ENCODE results near the gene WWC2.

WWC2 gene

DNA sequence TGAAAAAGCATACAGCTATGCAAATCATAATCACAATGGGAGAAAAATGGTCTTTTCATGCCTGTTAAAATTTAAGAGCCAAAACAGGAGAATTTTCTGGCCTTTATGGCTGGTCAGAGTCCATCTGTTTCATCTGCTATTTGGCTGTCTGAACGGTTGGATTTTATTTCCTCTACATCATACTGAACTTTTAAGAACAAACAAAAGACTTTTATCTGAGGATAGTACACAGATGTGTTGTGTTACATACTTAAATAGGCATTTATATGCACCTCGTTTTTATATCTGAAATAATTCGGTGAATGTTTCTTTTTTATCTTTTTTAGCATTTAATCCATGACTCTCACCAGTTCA is 18.0 kb upstream of the WWC2 start:
- H3K9ac ChIP-seq (ENCODE audit: low read depth, low read length): no peak overlapping the region
- H3K27ac ChIP-seq (ENCODE audit: low read length): no peak overlapping the region

DNA sequence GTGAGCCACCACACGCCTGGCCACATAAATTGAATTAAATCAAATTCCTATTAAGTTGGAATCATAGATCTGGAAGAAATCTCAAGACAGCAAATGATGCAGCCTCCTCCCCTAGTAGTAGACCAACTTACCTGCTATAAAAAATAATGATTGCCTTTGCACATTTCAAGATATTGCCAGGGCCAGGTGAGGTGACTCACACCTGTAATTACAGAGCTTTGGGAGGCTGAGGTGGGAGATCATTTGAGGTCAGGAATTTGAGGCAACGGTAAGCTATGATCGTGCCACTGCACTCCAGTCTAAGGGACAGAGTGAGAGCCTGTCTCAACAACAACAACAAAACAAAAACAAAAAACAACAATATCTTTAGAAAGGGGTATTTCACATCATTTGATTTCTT is 17.0 kb upstream of the WWC2 start:
- H3K4me1 ChIP-seq (ENCODE audit: insufficient read depth, low read length): peaks cover 5% of the 10 kb centered on the region; the same call in 1 of the 2 replicates
- no peak overlapping the region for H3K9ac ChIP-seq (ENCODE audit: low read depth, low read length)
- H3K36me3 ChIP-seq (ENCODE audit: insufficient read depth, low read depth, low read length): no peaks in the 10 kb centered on the region
- H3K4me3 ChIP-seq (ENCODE audit: low read length): no peak overlapping the region
- no peak overlapping the region for H3K27ac ChIP-seq (ENCODE audit: low read length)
- H3K27me3 ChIP-seq (ENCODE audit: insufficient read depth, low read length): no peaks in the 10 kb centered on the region
- H3K9me3 ChIP-seq (ENCODE audit: insufficient read depth, low read depth, low read length): no peaks in the 10 kb centered on the region

More for the DNA sequence above, 18.0 kb upstream of the WWC2 start:
- Histone ChIP-seq H3K9me3 (ENCODE audit: insufficient read depth, low read depth, low read length) (no peaks in the 10 kb centered on the region), H3K27me3 (ENCODE audit: insufficient read depth, low read length) (no peaks in the 10 kb centered on the region), H3K36me3 (ENCODE audit: insufficient read depth, low read depth, low read length) (no peaks in the 10 kb centered on the region), H3K4me1 (ENCODE audit: insufficient read depth, low read length) (peaks cover 5% of the 10 kb centered on the region; the same call in 1 of the 2 replicates), H3K4me3 (ENCODE audit: low read length) (no peak overlapping the region)

DNA sequence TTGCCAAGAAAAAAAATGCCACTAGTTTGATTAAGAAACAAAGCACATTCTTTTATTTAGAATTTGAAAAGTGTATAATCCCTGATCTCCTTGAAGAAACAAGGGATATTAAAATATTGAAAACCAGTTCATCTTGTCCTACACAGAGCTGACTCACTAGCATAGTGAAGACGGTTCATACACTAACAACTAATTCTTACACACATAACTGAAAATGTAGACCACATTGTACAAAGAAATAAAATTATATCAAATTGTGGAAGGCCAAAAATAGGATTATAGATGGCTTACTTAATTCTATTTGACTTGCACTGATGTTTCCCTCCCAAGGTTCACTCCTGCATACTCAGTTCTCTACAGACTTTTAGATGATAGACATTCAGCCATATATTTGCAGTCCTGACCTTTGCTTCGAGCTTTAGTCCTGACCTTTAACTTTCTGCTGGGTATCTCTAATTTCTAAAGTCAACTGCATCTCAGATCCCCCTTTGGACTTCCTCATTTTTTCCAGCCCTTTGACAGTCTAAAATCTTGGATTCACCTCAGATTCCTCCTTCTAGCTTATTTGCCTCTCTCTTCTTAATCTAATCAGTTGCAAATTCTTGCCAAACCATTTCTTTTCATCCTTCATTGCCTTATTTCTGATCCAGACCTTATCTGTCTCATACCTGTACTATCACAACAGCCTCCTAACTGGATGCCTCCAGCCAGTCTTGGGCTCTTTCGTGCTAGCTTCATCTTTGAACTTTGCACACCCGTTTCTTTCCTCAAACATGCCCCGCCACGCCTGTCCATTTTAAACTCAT is 4.5 kb upstream of the WWC2 start:
- H3K4me3 ChIP-seq (ENCODE audit: low read length): no peak overlapping the region
- peaks cover 10% of the 10 kb centered on the region; the same call in 1 of the 2 replicates for H3K4me1 ChIP-seq (ENCODE audit: insufficient read depth, low read length)
- H3K27me3 ChIP-seq (ENCODE audit: insufficient read depth, low read length): peaks cover 20% of the 10 kb centered on the region
- no peak overlapping the region for H3K27ac ChIP-seq (ENCODE audit: low read length)
- H3K9ac ChIP-seq (ENCODE audit: low read depth, low read length): no peak overlapping the region
- H3K9me3 ChIP-seq (ENCODE audit: insufficient read depth, low read depth, low read length): no peaks in the 10 kb centered on the region; the same call in 1 of the 2 replicates
- H3K36me3 ChIP-seq (ENCODE audit: insufficient read depth, low read depth, low read length): no peaks in the 10 kb centered on the region

DNA sequence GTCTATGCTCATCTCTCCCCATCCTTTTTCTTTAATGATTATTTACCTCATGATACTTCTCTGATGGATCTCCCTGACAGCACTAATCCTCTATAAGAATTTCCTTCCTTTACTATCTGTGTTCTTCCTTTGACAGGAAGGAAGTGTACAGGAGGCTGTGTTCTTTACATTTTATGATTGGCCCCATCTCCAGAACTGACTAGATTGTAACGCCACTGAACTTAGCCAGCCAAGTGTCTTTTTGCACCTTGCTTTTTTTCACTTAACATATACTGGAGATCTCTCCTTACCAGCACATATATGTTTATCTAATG is 3.9 kb upstream of the WWC2 start:
- H3K36me3 ChIP-seq (ENCODE audit: insufficient read depth, low read depth, low read length): no peaks in the 10 kb centered on the region
- no peaks in the 10 kb centered on the region for H3K9me3 ChIP-seq (ENCODE audit: insufficient read depth, low read depth, low read length)
- peaks cover 10% of the 10 kb centered on the region; the same call in 1 of the 2 replicates for H3K4me1 ChIP-seq (ENCODE audit: insufficient read depth, low read length)
- H3K4me3 ChIP-seq (ENCODE audit: low read length): no peak overlapping the region
- no peak overlapping the region for H3K9ac ChIP-seq (ENCODE audit: low read depth, low read length)
- peaks cover 20% of the 10 kb centered on the region for H3K27me3 ChIP-seq (ENCODE audit: insufficient read depth, low read length)
- H3K27ac ChIP-seq (ENCODE audit: low read length): no peak overlapping the region

DNA sequence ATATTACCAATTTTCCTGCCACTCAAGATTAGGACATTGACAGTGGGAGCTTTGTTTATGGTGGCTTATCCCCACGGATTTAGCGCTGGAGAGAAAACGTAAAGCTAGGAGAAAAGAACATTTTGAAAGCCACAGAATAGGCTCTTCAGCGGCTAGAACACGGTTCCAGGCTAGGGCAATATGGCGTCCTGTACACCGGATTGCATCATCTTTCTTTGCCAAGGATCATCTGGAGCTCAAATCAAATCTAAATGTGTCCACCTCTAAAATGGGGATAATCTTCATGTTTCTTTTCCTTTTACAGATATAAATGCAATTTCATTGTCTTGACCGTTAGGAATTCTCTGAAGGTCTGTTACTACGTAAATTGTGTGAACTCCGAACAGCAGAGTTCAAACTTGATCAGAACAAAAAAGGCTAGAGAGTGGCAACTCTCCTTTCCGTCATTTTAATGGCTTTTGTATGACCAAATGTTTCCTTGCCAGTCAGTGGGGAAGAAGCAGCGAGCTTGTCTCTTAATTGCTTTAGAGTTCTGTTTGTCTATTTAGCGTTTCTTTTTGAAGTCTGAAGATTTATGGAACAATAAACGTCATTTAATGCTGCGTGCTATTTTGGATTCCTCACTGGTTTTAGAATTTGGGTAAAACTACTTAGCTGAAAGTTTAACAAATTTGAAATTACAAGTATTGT is 2.6 kb upstream of the WWC2 start:
- Histone ChIP-seq H3K9me3 (ENCODE audit: insufficient read depth, low read depth, low read length) (no peaks in the 10 kb centered on the region), H3K4me3 (ENCODE audit: low read length) (peak overlapping the region; percentile 80), H3K36me3 (ENCODE audit: insufficient read depth, low read depth, low read length) (no peaks in the 10 kb centered on the region), H3K4me1 (ENCODE audit: insufficient read depth, low read length) (peaks cover 10% of the 10 kb centered on the region; the same call in 1 of the 2 replicates), H3K9ac (ENCODE audit: low read depth, low read length) (peak overlapping the region; percentile 86; the same call in 1 of the 2 replicates), H3K27me3 (ENCODE audit: insufficient read depth, low read length) (peaks cover 20% of the 10 kb centered on the region), H3K27ac (ENCODE audit: low read length) (no peak overlapping the region)

DNA sequence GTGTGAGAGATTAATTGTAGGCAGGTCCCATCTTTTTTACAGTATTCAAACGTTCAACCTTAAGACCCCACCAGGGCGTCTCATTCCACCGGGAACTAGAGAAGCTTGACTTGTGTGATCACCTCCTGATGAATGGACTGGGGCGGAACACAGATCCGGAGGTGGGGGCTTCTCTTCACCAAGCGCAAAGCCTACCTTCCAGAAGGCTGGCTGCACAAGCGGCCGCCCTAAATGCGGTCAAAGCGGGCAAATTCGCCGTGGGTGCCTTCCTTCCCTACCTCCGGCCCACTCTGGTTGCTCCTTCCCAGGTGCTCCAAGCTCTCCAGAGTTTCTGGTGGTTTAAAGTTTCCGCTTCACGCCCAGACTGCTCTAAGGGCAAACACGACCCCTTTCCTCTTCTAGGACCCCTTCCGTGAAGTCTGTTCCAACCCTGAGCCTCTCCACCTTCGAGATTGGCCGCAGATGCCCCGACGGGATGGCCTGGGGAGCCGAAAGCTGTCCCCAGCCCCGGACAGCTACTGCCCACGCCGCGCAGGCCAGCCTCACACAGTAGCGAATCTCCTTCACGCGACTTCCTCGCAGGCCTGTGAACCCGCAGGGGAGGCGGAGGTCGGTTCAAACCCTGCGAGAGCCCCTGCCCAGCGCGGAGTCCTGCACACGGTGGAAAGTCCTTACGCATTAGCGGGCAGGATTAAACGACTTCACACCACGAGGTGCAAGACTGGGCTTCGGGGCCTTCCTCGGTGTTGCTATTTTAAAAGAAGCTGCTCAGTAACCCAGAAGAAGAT is 1.6 kb upstream of the WWC2 start:
- Histone ChIP-seq H3K9ac (ENCODE audit: low read depth, low read length) (peak overlapping the region; percentile 86), H3K4me3 (ENCODE audit: low read length) (peak overlapping the region; percentile 80), H3K27ac (ENCODE audit: low read length) (peak overlapping the region; percentile 49), H3K4me1 (ENCODE audit: insufficient read depth, low read length) (peaks cover 17% of the 10 kb centered on the region; the same call in 1 of the 2 replicates), H3K27me3 (ENCODE audit: insufficient read depth, low read length) (peaks cover 20% of the 10 kb centered on the region), H3K9me3 (ENCODE audit: insufficient read depth, low read depth, low read length) (no peaks in the 10 kb centered on the region), H3K36me3 (ENCODE audit: insufficient read depth, low read depth, low read length) (no peaks in the 10 kb centered on the region)

DNA sequence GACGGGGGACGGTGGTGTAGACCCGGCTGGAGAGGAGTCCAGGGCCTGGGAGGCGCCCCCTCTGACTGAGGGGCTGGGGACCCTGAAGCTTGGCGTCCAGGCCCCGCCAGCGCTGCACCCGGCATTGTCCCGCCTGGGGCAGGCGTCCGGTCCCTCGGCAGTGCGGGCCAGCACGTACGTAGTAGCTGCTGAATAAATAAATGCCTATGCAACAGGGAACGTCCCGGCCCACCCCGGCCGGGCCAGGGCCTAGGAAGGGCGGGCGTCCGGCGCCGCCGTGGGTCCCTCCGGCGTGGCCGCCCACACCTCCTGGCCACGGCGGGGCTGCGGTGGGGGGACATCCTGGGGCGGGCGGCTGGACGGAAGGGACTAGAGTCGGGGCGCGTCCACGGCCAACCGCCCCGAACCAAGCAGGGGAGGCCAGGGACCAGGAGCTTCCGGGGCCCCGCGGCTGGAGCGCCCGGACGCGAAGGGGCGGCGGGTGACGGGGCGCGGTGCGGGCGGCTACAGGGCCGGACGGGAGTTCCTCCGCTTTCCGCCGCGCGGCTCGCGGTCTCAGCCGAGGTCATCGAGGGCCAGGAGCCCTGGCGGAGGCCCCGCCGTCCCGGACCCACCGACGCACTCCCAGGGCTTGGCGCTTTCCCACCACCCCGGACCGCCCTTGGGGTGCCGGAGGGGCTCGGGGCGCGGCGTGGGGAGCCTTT is 886 bp upstream of the WWC2 start:
- Histone ChIP-seq H3K4me1 (ENCODE audit: insufficient read depth, low read length) (peaks cover 23% of the 10 kb centered on the region; the same call in 1 of the 2 replicates), H3K9me3 (ENCODE audit: insufficient read depth, low read depth, low read length) (no peaks in the 10 kb centered on the region), H3K27ac (ENCODE audit: low read length) (peak overlapping the region; percentile 49), H3K36me3 (ENCODE audit: insufficient read depth, low read depth, low read length) (no peaks in the 10 kb centered on the region), H3K27me3 (ENCODE audit: insufficient read depth, low read length) (peaks cover 20% of the 10 kb centered on the region), H3K4me3 (ENCODE audit: low read length) (peak overlapping the region; percentile 80), H3K9ac (ENCODE audit: low read depth, low read length) (peak overlapping the region; percentile 86)

DNA sequence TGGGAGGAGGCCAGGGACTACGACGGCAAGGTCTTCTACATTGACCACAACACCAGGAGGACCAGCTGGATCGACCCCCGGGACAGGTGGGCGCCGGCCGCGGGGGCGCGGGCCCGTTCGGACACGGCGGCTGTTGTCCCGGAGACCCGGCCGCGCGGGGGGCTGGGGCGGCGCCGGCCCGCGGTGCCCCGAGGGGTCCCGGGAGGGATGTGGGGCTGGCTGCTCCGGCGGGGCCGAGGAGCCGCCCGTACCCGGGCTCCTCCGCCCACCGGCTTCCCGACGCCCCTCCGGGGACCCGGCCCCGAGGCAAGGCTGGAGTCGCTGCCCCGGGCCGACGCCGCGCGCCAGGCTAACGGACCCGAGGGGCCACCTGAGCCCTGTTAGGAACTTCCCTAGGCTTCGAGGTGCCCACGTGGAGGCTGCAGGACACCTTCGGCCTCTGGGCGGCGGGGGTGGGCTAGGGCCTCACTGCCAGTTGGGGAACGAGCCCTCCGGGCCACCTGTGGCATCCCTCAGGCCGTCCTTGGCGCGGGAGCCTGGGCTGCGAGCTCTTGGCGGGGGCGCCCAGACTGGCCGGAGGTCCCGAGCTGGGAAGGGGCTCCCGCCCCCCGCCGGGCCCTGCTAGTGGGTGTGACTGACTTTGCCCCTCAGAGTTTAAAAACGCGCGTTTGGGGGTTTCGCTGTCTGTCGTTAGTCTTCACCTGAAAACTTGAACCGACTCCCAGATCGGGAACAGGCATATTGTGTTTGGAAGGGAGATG is 660 bp downstream of the WWC2 start:
- peaks cover 30% of the 10 kb centered on the region; the same call in 1 of the 2 replicates for H3K4me1 ChIP-seq (ENCODE audit: insufficient read depth, low read length)
- no peaks in the 10 kb centered on the region for H3K9me3 ChIP-seq (ENCODE audit: insufficient read depth, low read depth, low read length)
- H3K27me3 ChIP-seq (ENCODE audit: insufficient read depth, low read length): peaks cover 20% of the 10 kb centered on the region
- H3K4me3 ChIP-seq (ENCODE audit: low read length): peak overlapping the region; percentile 79
- H3K27ac ChIP-seq (ENCODE audit: low read length): peak overlapping the region; percentile 53
- peak overlapping the region; percentile 86 for H3K9ac ChIP-seq (ENCODE audit: low read depth, low read length)
- no peaks in the 10 kb centered on the region for H3K36me3 ChIP-seq (ENCODE audit: insufficient read depth, low read depth, low read length)

DNA sequence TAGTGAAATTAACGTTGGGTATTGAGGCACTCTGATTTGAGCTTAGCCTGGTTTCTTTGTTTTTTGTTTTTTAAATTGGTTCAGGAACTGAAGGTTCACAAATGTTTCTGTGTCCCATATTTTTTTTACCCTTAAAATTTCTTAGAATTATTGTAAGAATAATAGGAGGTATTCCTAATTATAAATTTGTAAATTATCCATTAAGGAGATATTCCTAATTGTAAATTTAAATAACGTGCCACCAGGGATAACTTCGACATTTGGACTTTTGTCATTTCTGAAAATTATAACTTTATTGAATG is 1.2 kb downstream of the WWC2 start:
- no peaks in the 10 kb centered on the region for H3K36me3 ChIP-seq (ENCODE audit: insufficient read depth, low read depth, low read length)
- H3K27ac ChIP-seq (ENCODE audit: low read length): no peak overlapping the region
- peak overlapping the region; percentile 86; the same call in 1 of the 2 replicates for H3K9ac ChIP-seq (ENCODE audit: low read depth, low read length)
- no peaks in the 10 kb centered on the region for H3K9me3 ChIP-seq (ENCODE audit: insufficient read depth, low read depth, low read length)
- H3K4me3 ChIP-seq (ENCODE audit: low read length): peak overlapping the region; percentile 79
- peaks cover 20% of the 10 kb centered on the region for H3K27me3 ChIP-seq (ENCODE audit: insufficient read depth, low read length)
- peaks cover 34% of the 10 kb centered on the region; the same call in 1 of the 2 replicates for H3K4me1 ChIP-seq (ENCODE audit: insufficient read depth, low read length)

DNA sequence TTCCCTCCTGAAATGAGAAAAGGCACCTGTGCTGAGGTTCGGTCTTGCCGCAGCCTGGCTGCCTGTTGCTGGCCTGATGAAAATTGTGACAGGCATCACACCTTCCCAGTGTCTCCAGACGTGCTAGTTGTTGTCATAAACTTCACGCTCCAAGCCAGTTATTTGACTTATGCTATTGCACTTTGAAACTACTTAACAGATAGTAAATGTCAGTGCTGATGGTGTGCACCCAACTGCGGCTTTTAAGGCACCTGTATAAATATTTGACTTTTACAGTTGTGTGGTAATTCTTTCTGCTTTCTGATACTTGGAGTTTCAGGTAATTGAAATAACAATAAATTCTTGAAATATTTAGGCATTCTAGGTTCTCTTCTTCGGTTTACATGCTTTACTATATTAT is 1.8 kb downstream of the WWC2 start:
- Histone ChIP-seq H3K9me3 (ENCODE audit: insufficient read depth, low read depth, low read length) (no peaks in the 10 kb centered on the region), H3K4me3 (ENCODE audit: low read length) (peak overlapping the region; percentile 79), H3K9ac (ENCODE audit: low read depth, low read length) (peak overlapping the region; percentile 86; the same call in 1 of the 2 replicates), H3K4me1 (ENCODE audit: insufficient read depth, low read length) (peaks cover 36% of the 10 kb centered on the region; the same call in 1 of the 2 replicates), H3K36me3 (ENCODE audit: insufficient read depth, low read depth, low read length) (no peaks in the 10 kb centered on the region), H3K27me3 (ENCODE audit: insufficient read depth, low read length) (peaks cover 20% of the 10 kb centered on the region), H3K27ac (ENCODE audit: low read length) (no peak overlapping the region)
